DND-41 (cell line): Measurements from ENCODE around the gene LIMS1.

Experiments
- ATAC-seq: fragments of 200-7000 bp; cut with Tn5 transposase; 3 replicates; pipeline ENCODE4 v1.9.1; 2021; ENCODE audit warnings: low read depth; ENCODE audit not compliant: insufficient read depth
- DNase-seq: peaks from one replicate; pipeline ENCODE4 v3.0.0-alpha.2; 2020
- H2AFZ ChIP-seq: 2 replicates; pipeline ENCODE4 v1.6.0; 2012; ENCODE audit warnings: low read depth, low read length
- H3K27ac ChIP-seq: 2 replicates; pipeline ENCODE4 v1.5.1; 2012; ENCODE audit warnings: low read length, inconsistent platforms
- H3K27me3 ChIP-seq: fragments of 200-600 bp; sonication (generic); 2 replicates; pipeline ENCODE4 v1.6.0; 2012; ENCODE audit warnings: low read length, mild to moderate bottlenecking, inconsistent platforms; ENCODE audit not compliant: insufficient read depth, poor library complexity
- H3K36me3 ChIP-seq: 2 replicates; pipeline ENCODE4 v1.5.1; 2012; ENCODE audit warnings: low read length, inconsistent platforms; ENCODE audit not compliant: insufficient read depth
- H3K4me1 ChIP-seq: 2 replicates; pipeline ENCODE4 v1.5.1; 2012; ENCODE audit warnings: mild to moderate bottlenecking, low read length; ENCODE audit not compliant: insufficient read depth
- H3K4me2 ChIP-seq: 2 replicates; pipeline ENCODE4 v1.6.0; 2012; ENCODE audit warnings: mild to moderate bottlenecking, moderate library complexity, low read length, inconsistent platforms; ENCODE audit not compliant: insufficient read depth
- H3K4me3 ChIP-seq, 2 experiments: fragments of 200-600 bp in 1 of 2; shearing (Covaris generic) in 1 of 2; 2 replicates each; pipeline ENCODE4 v1.5.1; 2012 to 2016; ENCODE audit warnings: inconsistent platforms in 2 of 2, low read length in 2 of 2, mild to moderate bottlenecking in 2 of 2, low read depth in 1 of 2, moderate library complexity in 1 of 2
- H3K79me2 ChIP-seq: 2 replicates; pipeline ENCODE4 v1.6.0; 2012; ENCODE audit warnings: low read length, inconsistent platforms; ENCODE audit not compliant: insufficient read depth
- H3K9ac ChIP-seq: 2 replicates; pipeline ENCODE4 v1.6.0; 2012; ENCODE audit warnings: low read depth, mild to moderate bottlenecking, inconsistent platforms, low read length, moderate library complexity
- H3K9me3 ChIP-seq: 2 replicates; pipeline ENCODE4 v1.5.1; 2012; ENCODE audit warnings: low read length, moderate library complexity, mild to moderate bottlenecking, inconsistent platforms; ENCODE audit not compliant: insufficient read depth, severe bottlenecking
- H4K20me1 ChIP-seq: 2 replicates; pipeline ENCODE4 v1.6.0; 2012; ENCODE audit warnings: low read length; ENCODE audit not compliant: insufficient read depth
- CTCF ChIP-seq: IDR thresholded peaks from 2 replicates; pipeline ENCODE4 v1.5.1; 2012; ENCODE audit warnings: borderline replicate concordance, low read length, moderate library complexity, mild to moderate bottlenecking; ENCODE audit not compliant: poor library complexity, severe bottlenecking; ENCODE audit errors: extremely low read depth
- EZH2 ChIP-seq: IDR thresholded peaks from 3 replicates; pipeline ENCODE4 v1.6.1; 2012; ENCODE audit warnings: borderline replicate concordance, low read depth, mild to moderate bottlenecking, moderate library complexity, low read length, inconsistent platforms; ENCODE audit not compliant: severe bottlenecking

Gene LIMS1

DNA sequence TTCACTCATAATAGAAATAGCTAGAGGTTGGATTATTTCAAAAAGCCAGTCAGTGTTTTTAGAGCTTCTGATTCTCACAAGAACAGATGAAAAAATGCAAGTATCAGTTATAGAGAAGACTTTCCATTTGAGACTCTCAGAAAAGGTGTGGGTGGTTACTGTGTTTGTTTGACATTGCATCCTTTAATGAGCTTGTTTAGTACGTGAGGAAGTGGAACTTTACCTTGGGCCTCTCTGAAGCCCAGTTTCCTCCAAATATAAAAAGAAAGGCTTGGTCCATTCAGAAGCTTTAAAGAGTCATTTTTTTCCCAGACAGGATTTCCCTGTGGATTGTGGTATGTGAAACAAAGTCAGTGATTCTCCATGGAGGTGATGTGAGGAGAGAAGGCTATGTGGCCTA, 95.1 kb downstream of the LIMS1 start:
- Histone ChIP-seq H3K36me3 (no peaks in the 10 kb centered on the region), H3K4me2 (no peak overlapping the region), H3K4me1 (no peaks in the 10 kb centered on the region), H3K79me2 (peaks cover 7% of the 10 kb centered on the region), H3K9ac (no peak overlapping the region), H3K4me3 (no peak overlapping the region), H4K20me1 (peaks cover 20% of the 10 kb centered on the region), H3K9me3 (no peaks in the 10 kb centered on the region), H3K27me3 (no peaks in the 10 kb centered on the region), H2AFZ (no peak overlapping the region), H3K27ac (no peak overlapping the region)
- TF ChIP-seq EZH2 = no peak
- no peak for TF ChIP-seq CTCF
- ATAC-seq (no peak), DNase-seq (no peak)

DNA sequence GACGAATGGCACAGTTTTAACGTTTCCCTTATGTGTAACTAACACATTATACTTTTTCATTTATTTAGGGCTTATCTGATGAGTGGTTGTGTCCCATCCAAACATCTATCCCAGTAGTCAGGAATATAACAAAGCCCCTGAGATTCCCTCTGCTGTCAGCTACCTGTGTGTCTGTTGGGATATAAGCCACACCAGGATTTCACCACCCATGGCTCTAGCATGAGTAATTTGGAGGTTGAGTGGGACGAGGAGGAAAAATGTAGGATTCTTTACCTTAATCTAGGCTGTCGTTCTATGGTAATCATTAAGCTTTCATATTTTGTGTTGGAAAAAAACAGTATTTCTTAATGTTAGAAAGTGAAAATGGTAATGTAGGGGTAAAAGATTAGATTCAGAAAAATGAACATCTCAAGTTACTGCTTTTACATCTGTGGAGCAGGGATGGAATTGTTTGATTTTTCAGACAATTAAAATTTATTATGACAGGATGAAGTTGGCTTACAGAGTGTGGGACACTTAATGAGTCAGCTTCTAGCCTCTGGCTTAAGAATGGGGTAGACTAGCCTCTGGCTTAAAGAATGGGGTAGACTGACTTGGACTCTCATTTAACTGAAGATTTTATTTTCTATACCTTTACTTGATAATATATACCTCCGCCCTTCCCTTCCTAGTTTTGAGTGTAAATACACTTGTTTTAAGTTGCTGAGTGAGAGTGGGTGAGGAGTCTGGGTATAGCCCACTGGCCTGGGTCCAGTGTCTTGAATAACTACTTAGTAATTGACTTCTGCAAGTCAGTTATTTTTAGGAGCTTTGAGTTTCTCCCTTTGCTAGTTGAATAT, 96.5 kb downstream of the LIMS1 start:
- no peak overlapping the region for H2AFZ ChIP-seq
- H3K4me2 ChIP-seq = no peak overlapping the region
- H3K27me3 ChIP-seq = no peaks in the 10 kb centered on the region
- H3K9me3 ChIP-seq = no peaks in the 10 kb centered on the region
- TF ChIP-seq CTCF (no peak), EZH2 (no peak)
- peaks cover 25% of the 10 kb centered on the region for H4K20me1 ChIP-seq
- DNase-seq (no peak), ATAC-seq (no peak)
- H3K36me3 ChIP-seq = no peaks in the 10 kb centered on the region
- H3K4me3 ChIP-seq = no peak overlapping the region
- no peaks in the 10 kb centered on the region for H3K4me1 ChIP-seq
- H3K9ac ChIP-seq = no peak overlapping the region
- H3K27ac ChIP-seq = no peak overlapping the region
- H3K79me2 ChIP-seq = peaks cover 11% of the 10 kb centered on the region

- no peak for TF ChIP-seq CTCF
- TF ChIP-seq EZH2 = no peak
- Histone ChIP-seq H3K27ac (no peak overlapping the region), H3K4me2 (no peak overlapping the region), H3K9ac (no peak overlapping the region), H4K20me1 (peaks cover 33% of the 10 kb centered on the region), H3K27me3 (no peaks in the 10 kb centered on the region), H3K4me3 (no peak overlapping the region), H3K36me3 (no peaks in the 10 kb centered on the region), H2AFZ (no peak overlapping the region), H3K79me2 (peaks cover 9% of the 10 kb centered on the region), H3K9me3 (no peaks in the 10 kb centered on the region), H3K4me1 (no peaks in the 10 kb centered on the region)
- DNase-seq (no peak), ATAC-seq (no peak)
These were observed 98.3 kb downstream of the LIMS1 start for GRCh38 chr2:108632332-108633160.
